Activated T-cell treated with anti-CD3 and anti-CD28 coated beads, Interleukin-2, amount 50 U/mL, for 1 hour (primary cell): ENCODE data around the gene BTBD17.
A peak's percentile ranks its signal among the peaks of the same experiment; 100 is the strongest.

ENCODE experiments used
- DNase-seq: peaks from one replicate; pipeline ENCODE4 v3.0.0-alpha.2; 2020

The BTBD17 gene

GRCh38 chr17:74358697-74359096 is 3.0 kb downstream of the BTBD17 start:
- no peak for DNase-seq

GRCh38 chr17:74357466-74357809 is 4.2 kb downstream of the BTBD17 start:
- no peak for DNase-seq

GRCh38 chr17:74356646-74357465 is 4.8 kb downstream of the BTBD17 start:
- DNase-seq = no peak

- DNase-seq = no peak
Measured at GRCh38 chr17:74355065-74355464, 6.6 kb downstream of the BTBD17 start.

- DNase-seq = no peak
Measured at GRCh38 chr17:74354561-74354960, 7.1 kb downstream of the BTBD17 start.

GRCh38 chr17:74354123-74354522 is 7.5 kb downstream of the BTBD17 start:
- DNase-seq = peak; percentile 47

GRCh38 chr17:74353446-74354060 is 8.1 kb downstream of the BTBD17 start:
- DNase-seq = no peak

GRCh38 chr17:74351552-74352210 is 10.0 kb downstream of the BTBD17 start:
- no peak for DNase-seq

GRCh38 chr17:74350486-74350885 is 11.2 kb downstream of the BTBD17 start:
- DNase-seq = no peak

- DNase-seq = no peak
Measured at GRCh38 chr17:74349120-74349519, 12.5 kb downstream of the BTBD17 start.

- DNase-seq = no peak
Measured at GRCh38 chr17:74347646-74348045, 14.0 kb downstream of the BTBD17 start.

GRCh38 chr17:74345433-74346241 is 16.0 kb downstream of the BTBD17 start:
- DNase-seq = no peak

- no peak for DNase-seq
Measured at GRCh38 chr17:74344658-74345057, 17.0 kb downstream of the BTBD17 start.

GRCh38 chr17:74343526-74344284 is 18.0 kb downstream of the BTBD17 start:
- no peak for DNase-seq

GRCh38 chr17:74343121-74343520 is 18.5 kb downstream of the BTBD17 start:
- DNase-seq = no peak

GRCh38 chr17:74342224-74342623 is 19.4 kb downstream of the BTBD17 start:
- no peak for DNase-seq

- no peak for DNase-seq
Measured at GRCh38 chr17:74340470-74341023, 21.1 kb downstream of the BTBD17 start.

GRCh38 chr17:74339537-74340195 is 22.0 kb downstream of the BTBD17 start:
- DNase-seq = no peak

GRCh38 chr17:74337834-74338500 is 23.7 kb downstream of the BTBD17 start:
- DNase-seq = no peak

- no peak for DNase-seq
Measured at GRCh38 chr17:74336307-74336706, 25.4 kb downstream of the BTBD17 start.

- no peak for DNase-seq
Measured at GRCh38 chr17:74335529-74336062, 26.1 kb downstream of the BTBD17 start.
